ENCODE measurements around the gene NAMPT.

GRCh38 chr7:106278695-106279094, 6.1 kb downstream of the NAMPT start:
- no peak for TF ChIP-seq POLR2A (IDR thresholded peaks at IDR 0.05)
- TF ChIP-seq, protein P1, sequence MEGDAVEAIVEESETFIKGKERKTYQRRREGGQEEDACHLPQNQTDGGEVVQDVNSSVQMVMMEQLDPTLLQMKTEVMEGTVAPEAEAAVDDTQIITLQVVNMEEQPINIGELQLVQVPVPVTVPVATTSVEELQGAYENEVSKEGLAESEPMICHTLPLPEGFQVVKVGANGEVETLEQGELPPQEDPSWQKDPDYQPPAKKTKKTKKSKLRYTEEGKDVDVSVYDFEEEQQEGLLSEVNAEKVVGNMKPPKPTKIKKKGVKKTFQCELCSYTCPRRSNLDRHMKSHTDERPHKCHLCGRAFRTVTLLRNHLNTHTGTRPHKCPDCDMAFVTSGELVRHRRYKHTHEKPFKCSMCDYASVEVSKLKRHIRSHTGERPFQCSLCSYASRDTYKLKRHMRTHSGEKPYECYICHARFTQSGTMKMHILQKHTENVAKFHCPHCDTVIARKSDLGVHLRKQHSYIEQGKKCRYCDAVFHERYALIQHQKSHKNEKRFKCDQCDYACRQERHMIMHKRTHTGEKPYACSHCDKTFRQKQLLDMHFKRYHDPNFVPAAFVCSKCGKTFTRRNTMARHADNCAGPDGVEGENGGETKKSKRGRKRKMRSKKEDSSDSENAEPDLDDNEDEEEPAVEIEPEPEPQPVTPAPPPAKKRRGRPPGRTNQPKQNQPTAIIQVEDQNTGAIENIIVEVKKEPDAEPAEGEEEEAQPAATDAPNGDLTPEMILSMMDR (IDR thresholded peaks at IDR 0.05): no peak

Data from right lobe of liver (tissue), 4 donors.